ENCODE results near the gene GARIN5B. TPM values are rescaled to one million over a fixed set of nuclear protein-coding genes. Genes with fewer than 3 reads are reported as not detected.

Gene GARIN5B
- total and polyA plus RNA-seq, 2 of the 4 experiments (the other 2 are of a cell fraction), result not detected

GRCh38 chr19:55345818-55346724 lies 17.0 kb downstream of the GARIN5B start (continued):
- TF ChIP-seq SMC3 (IDR thresholded peaks at IDR 0.05; ENCODE audit: low read depth, low read length), result no peak

- Histone ChIP-seq H3K14ac (replicated peaks; ENCODE audit: low read depth, low read length) (no peak overlapping the region), H2AFZ (replicated peaks; ENCODE audit: low read length, poor library complexity) (no peak overlapping the region), H4K5ac (ENCODE audit: low read depth, low read length) (no peak overlapping the region), H2AK5ac (ENCODE audit: low read depth, low read length) (peak overlapping the region; percentile 43; the same call in 1 of the 2 replicates), H4K8ac (ENCODE audit: low read depth in 2 of 2, low read length in 2 of 2) (no peak overlapping the region), H2BK20ac (ENCODE audit: low read depth, low read length) (no peak overlapping the region), H3K36me3 (ENCODE audit: control insufficient read depth, insufficient read depth, low read length) (peaks cover 18% of the 10 kb centered on the region; the same call in 1 of the 2 replicates), H2BK15ac (ENCODE audit: low read depth, low read length) (no peak overlapping the region), H3K18ac (ENCODE audit: low read depth, low read length) (no peak overlapping the region), H3K4me2 (ENCODE audit: low read depth, low read length) (no peak overlapping the region), H3K4me1 (ENCODE audit: control insufficient read depth, insufficient read depth, low read length) (peaks cover 10% of the 10 kb centered on the region), H3K27me3 (ENCODE audit: control insufficient read depth, insufficient read depth, low read length) (no peaks in the 10 kb centered on the region), H3K56ac (ENCODE audit: extremely low read depth, insufficient read depth, low read length) (no peak overlapping the region), H2BK5ac (ENCODE audit: low read depth, low read length, poor library complexity, severe bottlenecking) (no peak overlapping the region), H4K20me1 (ENCODE audit: insufficient read depth, low read length) (peaks cover 6% of the 10 kb centered on the region), H2BK120ac (ENCODE audit: low read depth, low read length) (no peak overlapping the region), H3K23ac (ENCODE audit: low read depth, low read length) (no peak overlapping the region), H3K9ac (ENCODE audit: low read depth, low read length) (no peak overlapping the region), H3K4me3 (ENCODE audit: insufficient read depth, low read depth, low read length) (no peak overlapping the region), H3K9me3 (ENCODE audit: control insufficient read depth, insufficient read depth, low read length) (no peaks in the 10 kb centered on the region), H3K9me1 (ENCODE audit: insufficient read depth, low read length) (peaks cover 6% of the 10 kb centered on the region; the same call in 1 of the 2 replicates), H4K91ac (ENCODE audit: insufficient read depth, low read depth, low read length) (no peak overlapping the region), H3K27ac (ENCODE audit: insufficient read depth, low read length) (no peak overlapping the region), H2AK9ac (replicated peaks; ENCODE audit: low read depth, low read length, poor library complexity) (peak overlapping the region; percentile 78), H3K4ac (ENCODE audit: low read depth, low read length) (peak overlapping the region; percentile 27; the same call in 1 of the 2 replicates), H3K79me1 (ENCODE audit: low read depth in 1 of 2, low read length in 2 of 2) (peaks cover 4 to 15% of the 10 kb centered on the region in 2 experiments; a peak in 3 of 4 replicates)
- intact Hi-C loops (cut with micrococcal nuclease), result no loop called here
- dilution Hi-C loops (cut with HindIII; ENCODE audit: low sequenced_read_pairs, unreplicated experiment), result no loop called here
- CTCF ChIA-PET, result no interaction called here
- POLR2A ChIA-PET (ENCODE audit: unreplicated experiment), result no interaction called here
- in situ Hi-C loops (cut with MboI; ENCODE audit: low sequenced_read_pairs), result no loop called here
- 93% methylated on average over 5 of the region's 22 CpGs; no CpG with 5 or more reads in 1 of the 2 experiments for WGBS, 2 experiments (ENCODE audit: extremely low coverage in 2 of 2, insufficient read length in 1 of 2)
- no peak for DNase-seq
- ATAC-seq (ENCODE audit: low read depth), result no peak
- BruUV-seq (replicated peaks), result no TSS peak
- no peak for TF ChIP-seq MXI1 (IDR thresholded peaks at IDR 0.05; ENCODE audit: borderline replicate concordance, low read depth, low read length)
- TF ChIP-seq BHLHE40 (IDR thresholded peaks at IDR 0.05; ENCODE audit: low read depth, low read length), result no peak
- no peak for TF ChIP-seq ELK1 (IDR thresholded peaks at IDR 0.05; ENCODE audit: borderline replicate concordance, low read depth, low read length)
- TF ChIP-seq RFX5 (IDR thresholded peaks at IDR 0.05; ENCODE audit: low read depth, low read length), result no peak
- no peak for TF ChIP-seq USF2 (IDR thresholded peaks at IDR 0.05; ENCODE audit: low read depth, low read length)
- TF ChIP-seq CTCF (conservative IDR thresholded peaks at IDR 0.05; ENCODE audit: low read depth, low read length), result no peak
- TF ChIP-seq MAFK (IDR thresholded peaks at IDR 0.05; ENCODE audit: low read depth, low read length), result no peak
- TF ChIP-seq POLR2A (IDR thresholded peaks at IDR 0.05; ENCODE audit: low read depth, low read length), result no peak
- TF ChIP-seq RCOR1 (IDR thresholded peaks at IDR 0.05; ENCODE audit: insufficient replicate concordance, low read length), result no peak
- no peak for TF ChIP-seq SMC3 (IDR thresholded peaks at IDR 0.05; ENCODE audit: low read depth, low read length)
Measured at GRCh38 chr19:55345101-55345817, 17.8 kb downstream of the GARIN5B start.
